Right lobe of liver (tissue), 6 donors: Measurements from ENCODE around the gene UBQLN3. TPM values are rescaled to one million over a fixed set of nuclear protein-coding genes. Genes with fewer than 3 reads are reported as not detected.

Experiments used
- ATAC-seq, 4 donors: fragments of 200-7000 bp; cut with Tn5 transposase; one replicate each; pipeline ENCODE4 v1.9.1; 2020; ENCODE audit warnings: mild to moderate bottlenecking in 4 of 4, moderate library complexity in 4 of 4
- DNase-seq, 3 donors: peaks; one replicate each; pipeline ENCODE4 v3.0.0-alpha.2; 2020
- H3K27ac ChIP-seq, 3 donors: fragments of 200-600 bp; one replicate each; pipeline ENCODE4 v1.8.0; 2022
- H3K27me3 ChIP-seq, 2 donors: fragments of 200-600 bp; one replicate each; pipeline ENCODE4 v1.8.0; 2022
- H3K36me3 ChIP-seq, 4 donors: fragments of 200-600 bp; sonication (generic) in 1 of 4; one replicate each; pipeline versions ENCODE4 v1.5.1 to v1.8.0; 2017 to 2022; ENCODE audit warnings: control low read depth in 1 of 4
- H3K4me1 ChIP-seq, 4 donors: fragments of 200-600 bp; sonication (generic) in 1 of 4; one replicate each; pipeline versions ENCODE4 v1.5.1 to v1.8.0; 2017 to 2022; ENCODE audit warnings: control low read depth in 1 of 4
- H3K4me3 ChIP-seq, 3 donors: fragments of 200-600 bp; one replicate each; pipeline ENCODE4 v1.8.0; 2022
- H3K9me3 ChIP-seq, 4 donors: fragments of 200-600 bp; sonication (generic) in 1 of 4; one replicate each; pipeline versions ENCODE4 v1.5.1 to v1.8.0; 2017 to 2022; ENCODE audit warnings: control low read depth in 1 of 4
- POLR2A ChIP-seq: fragments of 450-650 bp; IDR thresholded peaks from one replicate; pipeline ENCODE4 v1.6.1; 2017; ENCODE audit warnings: antibody characterized with exemption, mild to moderate bottlenecking
- WGBS: methylation state at CpG from one replicate; pipeline ENCODE4 v1.1.6; 2018; ENCODE audit warnings: low coverage, low lambda C conversion rate; ENCODE audit not compliant: insufficient coverage; ENCODE audit errors: missing lambda C conversion rate; 5-methylcytosine and 5-hydroxymethylcytosine counted together
- intact Hi-C, 2 donors: fragments of 100-400 bp; cut with DNase I; formaldehyde crosslinking; loops; one replicate each; pipeline versions ENCODE4 v1.11.2 to v1.14.1; 2022
- long read RNA-seq: library from polyadenylated mRNA; unstranded; transcript quantifications from one replicate; pipeline ENCODE4 v2.0.0, GENCODE V29; 2019
- total RNA-seq, 6 experiments: library from RNA; depleted of rRNA in 2 of 6; stranded (reverse); fragments of >200 nt in 2 of 6; fragmentation: NEBNext Ultra II Directional in 3 of 6; extraction: Animal tissue kit (Norgen Biotek cat#: 25700) in 3 of 6; gene quantifications; one replicate each; pipeline versions ENCODE4 v1.1.0 to v1.2.4, GENCODE V29; 2016 to 2023
- TF ChIP-seq, protein P1 (sequence below), 4 donors: fragments of 200-600 bp in 3 of 4; fragments of 450-650 bp in 1 of 4; IDR thresholded peaks; one replicate each; pipeline versions ENCODE4 v1.5.1 to v1.8.0; 2016 to 2022; ENCODE audit warnings: antibody characterized with exemption in 4 of 4, mild to moderate bottlenecking in 2 of 4
- donor health status: DM: no; HTN: yes; CAD: no.
- donor health status: DM: no; HTN: no; CAD: no.
- donor health status: DM: no; HTN: no; CAD: no.
- donor health status: DM: no; HTN: yes; CAD: no.
- donor health status: DM: no; HTN: yes; CAD: no.

UBQLN3 gene
- total RNA-seq: under 1 TPM in 1 of 6 experiments, not detected in 5; 0.12 TPM
- long read RNA-seq: 0 reads

DNA sequence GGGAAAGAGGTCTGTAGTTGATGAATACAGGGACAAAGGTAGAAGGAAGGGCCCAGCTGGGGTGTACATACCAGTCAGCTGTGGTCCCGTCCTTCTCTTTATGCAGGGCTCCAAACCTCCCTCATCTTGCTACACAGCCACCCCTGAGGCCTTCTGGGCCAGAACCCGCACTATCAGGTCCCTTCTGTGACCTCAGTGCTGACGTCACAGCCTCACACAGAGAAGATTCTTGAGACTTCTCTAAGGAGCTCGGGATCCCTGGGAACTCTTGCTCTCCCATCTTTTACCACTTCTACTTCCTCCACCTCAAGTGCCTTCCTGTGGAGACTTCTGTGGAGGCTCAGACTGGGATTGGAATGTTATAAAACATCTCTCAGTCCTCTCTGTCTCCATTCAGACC is at the start of gene UBQLN3:
Gene UBQLN3, minus strand, starts transcription at position 155 of the 400 bp plus-strand sequence. CDS start 399 bp downstream, outside the sequence.
- no peak within 1 kb of the TSS for H3K4me3 ChIP-seq

DNA sequence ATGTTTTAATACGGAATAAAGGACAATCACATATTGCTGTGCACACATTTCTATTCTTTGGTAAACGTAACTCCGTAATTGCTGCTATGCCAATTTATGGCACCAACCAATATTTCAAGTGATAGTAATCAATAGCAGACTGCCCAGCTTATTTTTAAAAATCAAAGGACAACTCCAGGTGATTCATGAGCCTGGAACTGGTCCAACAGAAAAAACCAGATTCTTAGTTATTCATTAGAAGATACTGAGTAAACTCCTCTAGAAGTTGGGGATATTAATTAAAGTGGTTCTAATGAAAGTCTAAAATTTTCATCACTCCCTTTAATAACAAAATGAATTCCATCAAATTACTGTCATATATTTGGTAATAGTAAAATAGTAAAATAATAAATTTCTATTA is 48.0 kb upstream of the UBQLN3 start:
- intact Hi-C loops: no loop called here
- no peaks in the 10 kb centered on the region for H3K4me1 ChIP-seq
- H3K9me3 ChIP-seq: no peaks in the 10 kb centered on the region
- no peak overlapping the region for H3K4me3 ChIP-seq
- no peak for DNase-seq
- H3K27me3 ChIP-seq: no peaks in the 10 kb centered on the region
- H3K36me3 ChIP-seq: no peaks in the 10 kb centered on the region
- H3K27ac ChIP-seq: no peak overlapping the region
- ATAC-seq: no peak
- 48% methylated on average over 3 of the region's 3 CpGs for WGBS
- no peak for TF ChIP-seq POLR2A
- TF ChIP-seq, protein P1, sequence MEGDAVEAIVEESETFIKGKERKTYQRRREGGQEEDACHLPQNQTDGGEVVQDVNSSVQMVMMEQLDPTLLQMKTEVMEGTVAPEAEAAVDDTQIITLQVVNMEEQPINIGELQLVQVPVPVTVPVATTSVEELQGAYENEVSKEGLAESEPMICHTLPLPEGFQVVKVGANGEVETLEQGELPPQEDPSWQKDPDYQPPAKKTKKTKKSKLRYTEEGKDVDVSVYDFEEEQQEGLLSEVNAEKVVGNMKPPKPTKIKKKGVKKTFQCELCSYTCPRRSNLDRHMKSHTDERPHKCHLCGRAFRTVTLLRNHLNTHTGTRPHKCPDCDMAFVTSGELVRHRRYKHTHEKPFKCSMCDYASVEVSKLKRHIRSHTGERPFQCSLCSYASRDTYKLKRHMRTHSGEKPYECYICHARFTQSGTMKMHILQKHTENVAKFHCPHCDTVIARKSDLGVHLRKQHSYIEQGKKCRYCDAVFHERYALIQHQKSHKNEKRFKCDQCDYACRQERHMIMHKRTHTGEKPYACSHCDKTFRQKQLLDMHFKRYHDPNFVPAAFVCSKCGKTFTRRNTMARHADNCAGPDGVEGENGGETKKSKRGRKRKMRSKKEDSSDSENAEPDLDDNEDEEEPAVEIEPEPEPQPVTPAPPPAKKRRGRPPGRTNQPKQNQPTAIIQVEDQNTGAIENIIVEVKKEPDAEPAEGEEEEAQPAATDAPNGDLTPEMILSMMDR (IDR thresholded peaks at IDR 0.05): no peak

More for the DNA sequence above, at the start of gene UBQLN3:
- H3K36me3 ChIP-seq: no peaks in the 10 kb centered on the region
- TF ChIP-seq, protein P1 (IDR thresholded peaks at IDR 0.05): no peak
- no peak for TF ChIP-seq POLR2A
- DNase-seq (no peak), ATAC-seq (no peak)
- 51% methylated on average over 3 of the region's 4 CpGs for WGBS
- no peak within 1 kb of the TSS for H3K27ac ChIP-seq
- intact Hi-C loops: no loop called here
- no peaks in the 10 kb centered on the region for H3K4me1 ChIP-seq
- H3K9me3 ChIP-seq: no peaks in the 10 kb centered on the region
- no peaks in the 10 kb centered on the region for H3K27me3 ChIP-seq

DNA sequence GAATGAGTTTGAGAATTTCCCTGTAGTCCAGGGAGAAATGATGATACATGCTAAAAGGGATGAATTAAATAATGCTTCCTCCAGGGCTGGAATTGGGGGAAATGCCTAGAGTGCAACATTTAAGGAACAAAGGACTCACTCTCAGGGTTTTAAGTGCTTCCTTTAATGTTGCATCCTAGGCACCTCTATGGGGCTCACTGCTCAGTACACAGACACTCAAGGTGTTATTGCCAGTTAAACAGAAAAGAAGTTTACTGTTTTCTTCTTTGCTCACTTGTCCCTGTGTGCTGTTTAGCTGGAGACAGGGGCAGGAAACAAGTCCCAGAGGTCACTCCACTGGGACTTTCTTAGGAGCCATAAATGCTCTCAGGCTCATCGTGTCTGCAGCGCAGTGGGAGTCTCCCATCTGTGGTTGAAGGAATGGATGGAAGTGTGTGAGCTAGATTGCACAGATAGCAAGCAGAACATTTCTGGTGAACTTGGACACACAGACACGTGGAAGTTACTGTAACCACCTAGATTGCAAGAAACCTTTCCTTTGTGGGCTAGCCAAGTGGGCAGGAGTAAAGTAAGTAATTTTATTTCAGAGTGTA is 46.9 kb upstream of the UBQLN3 start:
- intact Hi-C loops: no loop called here
- Histone ChIP-seq H3K4me3 (no peak overlapping the region), H3K36me3 (no peaks in the 10 kb centered on the region), H3K4me1 (no peaks in the 10 kb centered on the region), H3K9me3 (no peaks in the 10 kb centered on the region), H3K27me3 (no peaks in the 10 kb centered on the region), H3K27ac (no peak overlapping the region)
- WGBS: 60% methylated on average over 3 of the region's 3 CpGs
- ATAC-seq (no peak), DNase-seq (no peak)
- TF ChIP-seq, protein P1 (IDR thresholded peaks at IDR 0.05): no peak
- no peak for TF ChIP-seq POLR2A

DNA sequence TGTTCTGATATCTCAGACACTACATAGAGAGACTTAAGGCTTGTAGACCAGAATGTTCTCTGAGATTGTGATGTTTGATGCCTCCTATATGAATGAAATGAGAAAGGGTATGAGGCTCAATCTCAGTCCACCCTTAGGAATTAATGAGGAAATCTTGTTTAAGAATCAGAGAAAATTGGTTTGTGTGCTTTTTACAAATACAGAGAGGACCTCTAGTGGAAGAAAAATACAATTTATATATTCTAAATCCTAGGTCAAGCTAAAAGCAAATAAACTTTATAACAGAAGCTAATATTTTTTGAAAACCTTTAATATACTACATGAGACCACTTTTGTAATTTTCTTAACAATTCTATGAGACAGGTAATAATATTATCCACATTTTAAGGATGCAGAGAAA is 43.6 kb upstream of the UBQLN3 start:
- DNase-seq (no peak), ATAC-seq (no peak)
- no peaks in the 10 kb centered on the region for H3K36me3 ChIP-seq
- no peak overlapping the region for H3K27ac ChIP-seq
- intact Hi-C loops: no loop called here
- no peak for TF ChIP-seq POLR2A
- TF ChIP-seq, protein P1 (IDR thresholded peaks at IDR 0.05): peak in 3 of 4 donors; percentile 16 to 25 (median 22)
- H3K9me3 ChIP-seq: no peaks in the 10 kb centered on the region
- no peak overlapping the region for H3K4me3 ChIP-seq
- H3K27me3 ChIP-seq: no peaks in the 10 kb centered on the region
- no peaks in the 10 kb centered on the region for H3K4me1 ChIP-seq
